Cardiac fibroblast (primary cell): ENCODE data around the gene SMG1.
A peak's percentile ranks its signal among the peaks of the same experiment; 100 is the strongest.

Experiments used
- DNase-seq, 2 donors: peaks; one replicate each; pipeline versions ENCODE4 v3.0.0 to v3.0.0-alpha.2; 2010; ENCODE audit warnings: low read depth in 2 of 2
- H3K4me3 ChIP-seq, 2 donors: replicated peaks in 1 of 2; 1 replicate in 1 of 2; 2 replicates in 1 of 2; pipeline ENCODE4 v1.5.1; 2011; ENCODE audit warnings: low read depth in 2 of 2, low read length in 2 of 2, mild to moderate bottlenecking in 2 of 2, moderate library complexity in 1 of 2
- TF ChIP-seq, protein P1 (sequence below): IDR thresholded peaks from one replicate; pipeline ENCODE4 v1.5.1; 2011; ENCODE audit warnings: low read depth, mild to moderate bottlenecking, low read length, inconsistent platforms

The SMG1 gene

DNA sequence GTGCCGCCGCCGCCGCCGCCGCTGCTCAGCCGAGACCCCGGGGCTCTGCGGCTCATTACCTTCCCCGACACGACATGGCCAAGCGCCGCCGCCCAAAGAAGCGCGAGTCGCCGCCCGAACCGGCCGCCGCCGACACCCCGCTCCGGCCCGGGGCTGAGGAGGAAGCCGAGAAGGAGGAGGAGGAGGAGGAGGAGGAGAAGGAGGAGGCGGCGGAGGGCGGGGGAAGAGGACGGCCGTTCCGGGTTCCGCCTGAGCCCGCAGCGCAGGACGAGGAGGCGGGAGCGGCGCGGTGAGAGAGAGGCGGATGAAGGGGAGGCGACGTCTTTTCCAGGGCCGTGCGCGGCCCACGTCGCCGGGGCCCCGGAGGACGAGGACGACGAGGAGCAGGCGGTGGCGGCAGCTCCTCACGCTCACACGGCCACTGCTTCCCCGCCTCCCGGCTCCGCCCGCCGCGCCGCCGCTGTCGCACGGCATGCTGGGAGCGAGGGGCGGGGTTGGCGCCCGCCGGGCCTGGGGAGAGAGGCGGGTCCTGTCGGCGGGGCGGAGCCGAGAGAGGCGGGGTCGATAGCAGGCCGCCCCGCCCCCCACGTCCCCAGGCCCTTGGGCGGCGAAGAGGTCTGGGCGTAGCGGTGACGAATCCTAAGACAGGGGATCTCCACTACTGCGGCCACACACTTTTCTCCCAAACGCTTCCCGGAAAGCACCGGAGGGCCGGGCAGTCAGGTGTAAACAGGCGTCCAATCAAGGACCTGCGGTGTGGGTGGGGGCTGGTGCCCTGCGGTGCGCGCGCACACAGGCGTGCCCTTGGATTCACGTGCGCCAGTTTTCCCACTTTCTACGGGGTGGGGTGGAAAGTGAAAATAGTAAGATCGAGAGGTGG is at the start of gene SMG1:
SMG1 (minus strand) TSS at position 423 of the 880 bp plus-strand sequence; CDS start at position 56, 367 bp downstream.
- H3K4me3 ChIP-seq = peak within 1 kb of the TSS; percentile 58 to 63
- DNase-seq = peak; percentile 91 to 95

DNA sequence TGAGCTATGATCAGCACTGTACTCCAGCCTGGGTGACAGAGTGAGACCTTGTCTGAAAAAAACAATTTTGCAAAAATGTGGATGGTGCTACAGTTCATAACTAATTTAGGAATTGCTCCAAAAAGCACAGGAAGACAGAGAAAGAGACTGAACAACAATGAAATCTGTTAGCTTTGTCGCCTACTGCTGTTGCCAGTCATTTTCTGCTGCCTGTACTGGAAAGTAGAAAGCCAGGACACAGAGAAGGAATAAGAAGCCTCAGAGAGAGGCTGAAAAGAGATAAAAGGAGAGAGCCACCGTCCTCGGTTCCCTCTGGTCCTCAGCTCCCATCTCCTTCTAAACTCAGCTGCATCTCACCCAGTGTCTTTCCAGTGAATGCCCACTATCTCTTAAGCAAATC is 48.9 kb upstream of the SMG1 start:
- H3K4me3 ChIP-seq = no peak overlapping the region
- no peak for DNase-seq
- TF ChIP-seq, protein P1, sequence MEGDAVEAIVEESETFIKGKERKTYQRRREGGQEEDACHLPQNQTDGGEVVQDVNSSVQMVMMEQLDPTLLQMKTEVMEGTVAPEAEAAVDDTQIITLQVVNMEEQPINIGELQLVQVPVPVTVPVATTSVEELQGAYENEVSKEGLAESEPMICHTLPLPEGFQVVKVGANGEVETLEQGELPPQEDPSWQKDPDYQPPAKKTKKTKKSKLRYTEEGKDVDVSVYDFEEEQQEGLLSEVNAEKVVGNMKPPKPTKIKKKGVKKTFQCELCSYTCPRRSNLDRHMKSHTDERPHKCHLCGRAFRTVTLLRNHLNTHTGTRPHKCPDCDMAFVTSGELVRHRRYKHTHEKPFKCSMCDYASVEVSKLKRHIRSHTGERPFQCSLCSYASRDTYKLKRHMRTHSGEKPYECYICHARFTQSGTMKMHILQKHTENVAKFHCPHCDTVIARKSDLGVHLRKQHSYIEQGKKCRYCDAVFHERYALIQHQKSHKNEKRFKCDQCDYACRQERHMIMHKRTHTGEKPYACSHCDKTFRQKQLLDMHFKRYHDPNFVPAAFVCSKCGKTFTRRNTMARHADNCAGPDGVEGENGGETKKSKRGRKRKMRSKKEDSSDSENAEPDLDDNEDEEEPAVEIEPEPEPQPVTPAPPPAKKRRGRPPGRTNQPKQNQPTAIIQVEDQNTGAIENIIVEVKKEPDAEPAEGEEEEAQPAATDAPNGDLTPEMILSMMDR = no peak

DNA sequence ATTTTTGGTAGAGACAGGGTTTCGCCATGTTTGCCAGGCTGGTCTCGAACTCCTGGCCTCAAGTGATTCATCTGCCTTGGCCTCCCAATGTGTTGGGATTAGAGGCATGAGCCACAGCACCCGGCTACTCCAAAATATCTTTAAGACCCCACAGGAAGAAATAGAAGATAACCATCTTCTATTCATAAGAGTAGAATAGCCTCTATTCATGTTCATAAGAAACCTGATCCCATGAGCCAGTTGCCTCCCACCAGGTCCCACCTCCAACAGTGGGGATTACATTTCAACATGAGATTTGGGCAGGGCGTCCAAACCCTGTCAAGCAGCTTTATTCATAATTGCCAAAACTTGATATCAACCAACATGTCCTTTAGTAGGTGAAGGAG is 43.6 kb upstream of the SMG1 start:
- TF ChIP-seq, protein P1 = no peak
- no peak overlapping the region for H3K4me3 ChIP-seq
- no peak for DNase-seq

DNA sequence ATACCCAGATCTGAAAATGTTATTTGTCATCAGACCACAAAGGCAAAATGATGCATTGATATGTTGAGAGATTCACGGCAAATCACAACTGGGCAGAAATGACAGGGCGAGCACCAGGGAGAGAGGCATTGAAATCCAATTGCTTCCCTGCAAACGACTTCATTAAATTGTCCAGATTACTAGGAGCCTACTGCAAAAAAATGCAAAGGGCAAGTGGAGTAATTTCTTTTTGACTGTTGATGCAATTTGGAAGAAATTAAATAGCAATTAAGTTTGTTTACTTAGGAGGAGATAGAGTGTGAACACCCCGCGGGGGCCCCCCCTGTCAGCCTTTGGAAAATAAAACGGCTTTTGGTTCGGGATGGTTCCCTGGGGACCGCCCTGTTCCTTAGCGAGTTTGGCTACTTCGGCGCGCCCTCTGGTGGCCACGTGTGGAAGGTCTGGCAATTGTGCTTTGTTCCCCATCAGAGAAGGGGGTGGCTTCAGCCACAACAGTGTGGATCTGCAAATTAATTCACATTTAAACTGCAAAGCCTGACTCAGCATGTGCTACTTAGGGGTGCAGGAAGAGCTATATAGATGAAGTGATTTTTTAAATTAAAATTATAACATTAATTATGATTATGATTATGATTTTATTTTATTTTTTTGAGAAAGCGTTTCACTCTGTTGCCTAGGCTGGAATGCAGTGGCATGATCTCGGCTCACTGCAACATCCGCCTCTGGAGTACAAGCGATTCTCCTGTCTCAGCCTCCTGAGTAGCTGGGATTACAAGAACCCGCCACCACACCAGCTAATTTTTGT is 43.0 kb upstream of the SMG1 start:
- H3K4me3 ChIP-seq = peak overlapping the region; percentile 19 to 46
- peak; percentile 84 for DNase-seq

GRCh38 chr16:18966791-18967190 is 40.6 kb upstream of the SMG1 start:
- H3K4me3 ChIP-seq = no peak overlapping the region
- DNase-seq = no peak
- TF ChIP-seq, protein P1 = no peak

More for the DNA sequence above, 43.0 kb upstream of the SMG1 start:
- TF ChIP-seq, protein P1 = peak; percentile 90

DNA sequence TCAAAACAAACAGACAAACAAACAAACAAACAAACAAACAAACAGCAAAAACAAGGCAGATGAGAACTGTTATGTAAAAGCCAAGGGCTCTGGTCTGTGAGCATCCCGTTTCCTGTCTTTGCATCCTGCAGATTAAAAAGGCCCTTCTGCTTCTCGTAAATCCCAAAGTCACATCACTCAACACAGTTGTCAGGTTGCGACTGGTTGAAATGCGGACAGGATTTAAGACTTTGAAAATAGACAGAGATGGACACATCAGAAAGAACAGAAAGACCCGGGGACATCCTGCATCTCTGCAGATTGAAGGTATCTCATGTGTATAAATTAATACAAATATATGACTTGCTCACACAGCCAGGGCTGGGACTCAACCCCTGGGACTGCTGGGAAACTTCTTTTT is 39.3 kb upstream of the SMG1 start:
- no peak for DNase-seq
- no peak overlapping the region for H3K4me3 ChIP-seq
- TF ChIP-seq, protein P1 = no peak

GRCh38 chr16:18959031-18959505 is 32.9 kb upstream of the SMG1 start:
- peak in 1 of 2 donors; percentile 5 for DNase-seq
- no peak overlapping the region for H3K4me3 ChIP-seq
- TF ChIP-seq, protein P1 = no peak
